ENCODE results near the gene ST3GAL6. TPM values are rescaled to one million over a fixed set of nuclear protein-coding genes. Genes with fewer than 3 reads are reported as not detected.

The ST3GAL6 gene
- total and polyA plus RNA-seq, 4 donors, result 17.3 to 79.7 (median 29.4) TPM

- H3K27me3 ChIP-seq (ENCODE audit: control insufficient read depth in 4 of 4, insufficient read depth in 4 of 4, low read length in 3 of 4), result no peaks in the 10 kb centered on the region
- peaks cover 5 to 42% (median 33%) of the 10 kb centered on the region in 4 donors for H3K4me1 ChIP-seq (ENCODE audit: control insufficient read depth in 4 of 4, insufficient read depth in 4 of 4, low read length in 3 of 4)
- H3K27ac ChIP-seq (ENCODE audit: low read depth in 1 of 2, low read length in 2 of 2), result no peak overlapping the region
- H3K9me3 ChIP-seq (ENCODE audit: control insufficient read depth in 4 of 4, low read length in 3 of 4), result no peaks in the 10 kb centered on the region
- DNase-seq (ENCODE audit: low spot score), result no peak
- H3K36me3 ChIP-seq (ENCODE audit: control insufficient read depth in 4 of 4, insufficient read depth in 3 of 4, low read depth in 1 of 4, low read length in 3 of 4), result peaks cover 0 to 22% (median 10%) of the 10 kb centered on the region in 4 donors
- TF ChIP-seq JUND (IDR thresholded peaks at IDR 0.05) (no peak), RXRA (IDR thresholded peaks at IDR 0.05) (no peak), ZBTB33 (IDR thresholded peaks at IDR 0.05) (no peak), NR2F2 (IDR thresholded peaks at IDR 0.05) (no peak), MAX (IDR thresholded peaks at IDR 0.05) (no peak), FOXA2 (IDR thresholded peaks at IDR 0.05) (no peak), ATF3 (IDR thresholded peaks at IDR 0.05) (no peak), HNF4A (conservative IDR thresholded peaks at IDR 0.05) (no peak), HNF4G (IDR thresholded peaks at IDR 0.05) (no peak), REST (IDR thresholded peaks at IDR 0.05) (no peak), TAF1 (conservative IDR thresholded peaks at IDR 0.05) (no peak), RAD21 (IDR thresholded peaks at IDR 0.05) (no peak), EGR1 (IDR thresholded peaks at IDR 0.05; ENCODE audit: low read depth in 2 of 2) (no peak), SP1 (IDR thresholded peaks at IDR 0.05) (no peak)
- H3K4me3 ChIP-seq (ENCODE audit: low read depth in 1 of 3, low read length in 3 of 3), result no peak overlapping the region
- H3K9ac ChIP-seq (ENCODE audit: low read depth in 1 of 2, low read length in 2 of 2), result no peak overlapping the region
- WGBS, result 56% methylated on average over 2 of the region's 2 CpGs
Measured at GRCh38 chr3:98788651-98789050, 25.5 kb downstream of the ST3GAL6 start.

GRCh38 chr3:98791341-98792325 lies 28.5 kb downstream of the ST3GAL6 start:
- Histone ChIP-seq H3K27ac (ENCODE audit: low read depth in 1 of 2, low read length in 2 of 2) (no peak overlapping the region), H3K9me3 (ENCODE audit: control insufficient read depth in 4 of 4, low read length in 3 of 4) (no peaks in the 10 kb centered on the region), H3K27me3 (ENCODE audit: control insufficient read depth in 4 of 4, insufficient read depth in 4 of 4, low read length in 3 of 4) (no peaks in the 10 kb centered on the region), H3K4me3 (ENCODE audit: low read depth in 1 of 3, low read length in 3 of 3) (no peak overlapping the region), H3K9ac (ENCODE audit: low read depth in 1 of 2, low read length in 2 of 2) (no peak overlapping the region), H3K36me3 (ENCODE audit: control insufficient read depth in 4 of 4, insufficient read depth in 3 of 4, low read depth in 1 of 4, low read length in 3 of 4) (peaks cover 0 to 22% (median 12%) of the 10 kb centered on the region in 4 donors), H3K4me1 (ENCODE audit: control insufficient read depth in 4 of 4, insufficient read depth in 4 of 4, low read length in 3 of 4) (peaks cover 3 to 19% (median 8%) of the 10 kb centered on the region in 4 donors)
- TF ChIP-seq RAD21 (IDR thresholded peaks at IDR 0.05) (no peak), FOXA2 (IDR thresholded peaks at IDR 0.05) (no peak), GABPA (IDR thresholded peaks at IDR 0.05 in 1 of 2, conservative IDR thresholded peaks at IDR 0.05 in 1 of 2) (no peak), SP1 (IDR thresholded peaks at IDR 0.05) (no peak), ATF3 (IDR thresholded peaks at IDR 0.05) (no peak), HNF4G (IDR thresholded peaks at IDR 0.05) (no peak)
- no peak for DNase-seq (ENCODE audit: low spot score)
- 88% methylated on average over 7 of the region's 7 CpGs for whole genome bisulfite sequencing

Data from liver (tissue), 9 donors.